ENCODE data around the gene PLA2G12B. TPM values are rescaled to one million over a fixed set of nuclear protein-coding genes. Genes with fewer than 3 reads are reported as not detected.

The PLA2G12B gene
- total RNA-seq, 1 experiment from 2014 or later = not detected

GRCh38 chr10:72913287-72913686, 41.3 kb downstream of the PLA2G12B start:
- TF ChIP-seq EZH2 (IDR thresholded peaks at IDR 0.05; ENCODE audit: low read length, unreplicated experiment) (no peak), CTCF (conservative IDR thresholded peaks at IDR 0.05; ENCODE audit: low read depth, low read length) (0 out of 2 replicates have a peak, but pooled peaks have one; percentile 23), EZH2phosphoT487 (IDR thresholded peaks at IDR 0.05; ENCODE audit: borderline replicate concordance, low read length) (no peak)
- CTCF ChIA-PET = interaction anchor here (0.6 kb wide), 1 partner anchor 498 kb away, joined by 7 read pairs; no protein-coding TSS in a partner anchor

GRCh38 chr10:72912736-72913135, 41.9 kb downstream of the PLA2G12B start:
- H3K4me2 ChIP-seq (ENCODE audit: low read length) = no peak overlapping the region
- DNase-seq (no peak), ATAC-seq (peak; percentile 58)
- H3K4me1 ChIP-seq (ENCODE audit: insufficient read depth, low read length) = no peaks in the 10 kb centered on the region
- no peaks in the 10 kb centered on the region for H3K9me2 ChIP-seq (replicated peaks; ENCODE audit: low read length)
- no TSS peak for BruUV-seq (replicated peaks)
- 0 out of 2 replicates have a peak overlapping the region, but pooled peaks have one; percentile 0 for H2AFZ ChIP-seq (ENCODE audit: low read length)
- TF ChIP-seq CTCF (conservative IDR thresholded peaks at IDR 0.05; ENCODE audit: low read depth, low read length) (no peak), EZH2phosphoT487 (IDR thresholded peaks at IDR 0.05; ENCODE audit: borderline replicate concordance, low read length) (no peak), EZH2 (IDR thresholded peaks at IDR 0.05; ENCODE audit: low read length, unreplicated experiment) (no peak)
- no peak overlapping the region for H3K9ac ChIP-seq (ENCODE audit: low read length)
- no peaks in the 10 kb centered on the region for H3K36me3 ChIP-seq (ENCODE audit: low read depth, low read length)
- POLR2A ChIA-PET (ENCODE audit: unreplicated experiment) = interaction anchor here (0.6 kb wide), 1 partner anchor 131 kb away, joined by 3 read pairs; no protein-coding TSS in a partner anchor
- intact Hi-C loops (cut with micrococcal nuclease) = no loop called here
- H3K27me3 ChIP-seq (ENCODE audit: low read length) = no peaks in the 10 kb centered on the region
- no peaks in the 10 kb centered on the region for H4K20me1 ChIP-seq (ENCODE audit: low read length)
- H3K4me3 ChIP-seq (ENCODE audit: low read length) = no peak overlapping the region
- H3K79me2 ChIP-seq (ENCODE audit: low read length) = no peaks in the 10 kb centered on the region
- CTCF ChIA-PET = interaction anchor here (0.6 kb wide), 1 partner anchor 498 kb away, joined by 7 read pairs; no protein-coding TSS in a partner anchor
- H3K9me3 ChIP-seq (ENCODE audit: low read length) = no peaks in the 10 kb centered on the region
- H3K27ac ChIP-seq (ENCODE audit: low read length) = no peak overlapping the region
- H3F3A ChIP-seq (ENCODE audit: low read length, unreplicated experiment) = no peaks in the 10 kb centered on the region

More at GRCh38 chr10:72913287-72913686, 41.3 kb downstream of the PLA2G12B start:
- DNase-seq (no peak), ATAC-seq (peak; percentile 42)
- no peaks in the 10 kb centered on the region for H3K36me3 ChIP-seq (ENCODE audit: low read depth, low read length)
- H3K4me3 ChIP-seq (ENCODE audit: low read length) = no peak overlapping the region
- POLR2A ChIA-PET (ENCODE audit: unreplicated experiment) = interaction anchor here (0.6 kb wide), 1 partner anchor 131 kb away, joined by 3 read pairs; no protein-coding TSS in a partner anchor
- peaks cover 1% of the 10 kb centered on the region; the same call in 1 of the 2 replicates for H3K27me3 ChIP-seq (ENCODE audit: low read length)
- H2AFZ ChIP-seq (ENCODE audit: low read length) = 0 out of 2 replicates have a peak overlapping the region, but pooled peaks have one; percentile 0
- no peaks in the 10 kb centered on the region for H3K9me3 ChIP-seq (ENCODE audit: low read length)
- H3K4me2 ChIP-seq (ENCODE audit: low read length) = no peak overlapping the region
- no peaks in the 10 kb centered on the region for H3K9me2 ChIP-seq (replicated peaks; ENCODE audit: low read length)
- no peak overlapping the region for H3K27ac ChIP-seq (ENCODE audit: low read length)
- intact Hi-C loops (cut with micrococcal nuclease) = no loop called here
- H4K20me1 ChIP-seq (ENCODE audit: low read length) = no peaks in the 10 kb centered on the region
- H3K9ac ChIP-seq (ENCODE audit: low read length) = no peak overlapping the region
- no TSS peak for BruUV-seq (replicated peaks)
- no peaks in the 10 kb centered on the region for H3K4me1 ChIP-seq (ENCODE audit: insufficient read depth, low read length)
- no peaks in the 10 kb centered on the region for H3F3A ChIP-seq (ENCODE audit: low read length, unreplicated experiment)
- H3K79me2 ChIP-seq (ENCODE audit: low read length) = no peaks in the 10 kb centered on the region

GRCh38 chr10:72911758-72912157, 42.8 kb downstream of the PLA2G12B start:
- H3K4me3 ChIP-seq (ENCODE audit: low read length) = no peak overlapping the region
- POLR2A ChIA-PET (ENCODE audit: unreplicated experiment) = no interaction called here
- no peak overlapping the region for H3K4me2 ChIP-seq (ENCODE audit: low read length)
- H3K9ac ChIP-seq (ENCODE audit: low read length) = no peak overlapping the region
- H3K4me1 ChIP-seq (ENCODE audit: insufficient read depth, low read length) = no peaks in the 10 kb centered on the region
- CTCF ChIA-PET = no interaction called here
- H3F3A ChIP-seq (ENCODE audit: low read length, unreplicated experiment) = no peaks in the 10 kb centered on the region
- H3K79me2 ChIP-seq (ENCODE audit: low read length) = no peaks in the 10 kb centered on the region
- no peak overlapping the region for H3K27ac ChIP-seq (ENCODE audit: low read length)
- TF ChIP-seq EZH2phosphoT487 (IDR thresholded peaks at IDR 0.05; ENCODE audit: borderline replicate concordance, low read length) (no peak), CTCF (conservative IDR thresholded peaks at IDR 0.05; ENCODE audit: low read depth, low read length) (no peak), EZH2 (IDR thresholded peaks at IDR 0.05; ENCODE audit: low read length, unreplicated experiment) (no peak)
- no peaks in the 10 kb centered on the region for H3K9me3 ChIP-seq (ENCODE audit: low read length)
- no peaks in the 10 kb centered on the region for H3K36me3 ChIP-seq (ENCODE audit: low read depth, low read length)
- intact Hi-C loops (cut with micrococcal nuclease) = no loop called here
- no peaks in the 10 kb centered on the region for H4K20me1 ChIP-seq (ENCODE audit: low read length)
- ATAC-seq (no peak), DNase-seq (no peak)
- H3K9me2 ChIP-seq (replicated peaks; ENCODE audit: low read length) = no peaks in the 10 kb centered on the region
- H3K27me3 ChIP-seq (ENCODE audit: low read length) = no peaks in the 10 kb centered on the region; the same call in 1 of the 2 replicates
- H2AFZ ChIP-seq (ENCODE audit: low read length) = no peak overlapping the region; the same call in 1 of the 2 replicates
- no TSS peak for BruUV-seq (replicated peaks)

All from PC-3 (cell line).